NCI-H1436 (cell line): ENCODE measurements around the gene FMNL3.

Experiments used
- DNase-seq: peaks from one replicate; lab custom pipeline; 2025; lab: John Stamatoyannopoulos, UW

The FMNL3 gene

DNA sequence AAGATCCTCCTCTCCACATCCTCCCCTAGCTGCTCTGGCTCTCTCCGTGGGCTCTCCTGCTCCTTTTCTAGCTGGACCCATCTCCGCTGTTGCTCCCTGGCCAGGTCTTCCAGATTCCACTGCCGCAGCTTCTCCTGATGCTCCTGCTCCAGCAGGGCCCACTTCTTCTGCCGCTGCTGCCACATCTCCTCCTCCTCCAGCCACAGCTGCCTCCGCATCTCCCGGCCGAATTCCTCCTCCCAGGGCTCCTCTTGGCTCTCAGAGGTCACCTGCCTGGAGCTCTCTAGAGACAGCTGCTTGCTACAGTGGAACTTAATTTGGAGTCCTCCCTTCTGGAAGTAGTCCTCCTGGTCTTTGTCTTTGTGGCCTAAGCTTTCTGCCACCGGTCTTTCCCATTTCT, 107.2 kb downstream of the FMNL3 start:
- no peak for DNase-seq

DNA sequence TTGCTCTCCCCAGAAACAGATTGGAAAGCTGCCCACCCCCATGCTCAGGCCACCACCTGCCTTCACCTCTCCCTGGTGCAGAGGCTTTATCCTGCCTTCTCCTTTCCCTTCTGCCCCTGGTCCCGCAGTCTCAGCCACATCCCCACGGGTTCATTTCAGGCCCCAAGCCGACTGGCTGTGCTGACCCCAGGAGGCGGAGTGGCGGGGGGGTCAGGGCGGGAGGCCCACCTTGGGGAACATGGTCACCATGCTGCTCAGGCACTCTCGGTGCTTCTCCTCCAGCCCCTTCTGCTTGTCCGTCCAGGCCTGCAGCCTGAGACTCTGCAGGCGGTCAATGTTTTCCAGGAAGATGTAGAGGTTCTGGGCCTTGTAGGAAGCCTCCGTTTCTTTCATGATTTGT, 108.7 kb downstream of the FMNL3 start:
- no peak for DNase-seq

DNA sequence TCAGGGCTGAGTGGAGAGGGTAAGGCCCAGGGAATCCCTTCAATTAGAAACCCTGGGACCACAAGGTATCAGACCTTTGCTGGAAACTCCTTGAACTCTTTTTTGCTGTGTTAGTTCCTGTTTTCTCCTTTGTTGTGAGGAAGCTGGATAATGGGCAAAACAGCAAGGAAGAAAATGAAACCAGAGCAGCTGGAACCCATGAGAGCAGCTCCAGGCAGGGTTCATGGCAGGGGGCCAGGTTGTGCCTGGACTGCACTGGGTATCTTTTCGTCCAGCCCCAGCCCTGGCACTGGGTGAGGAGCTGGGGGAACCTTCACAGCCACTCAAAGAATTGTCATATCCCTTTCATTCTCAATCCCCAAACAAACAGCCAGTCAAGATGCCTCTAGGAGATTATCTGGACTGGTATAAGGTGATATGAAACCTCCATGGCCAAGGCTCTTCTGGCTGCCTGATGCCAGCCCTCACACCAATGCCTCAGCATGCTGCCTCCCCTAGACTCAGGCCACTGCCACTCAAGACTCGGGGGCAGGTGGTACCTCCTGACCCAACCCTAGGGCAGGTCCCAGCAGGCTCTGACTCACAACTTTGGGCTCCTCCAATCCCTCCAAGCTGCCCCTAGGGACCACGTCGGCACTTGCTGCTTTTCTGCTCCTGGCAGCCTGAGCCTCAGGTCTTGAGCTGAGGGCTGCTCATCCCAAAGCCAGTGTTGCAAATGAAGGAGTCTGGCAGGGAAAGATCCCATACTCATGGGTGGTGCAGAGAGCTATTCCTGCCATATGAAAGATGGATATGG, 118.3 kb downstream of the FMNL3 start:
- no peak for DNase-seq

DNA sequence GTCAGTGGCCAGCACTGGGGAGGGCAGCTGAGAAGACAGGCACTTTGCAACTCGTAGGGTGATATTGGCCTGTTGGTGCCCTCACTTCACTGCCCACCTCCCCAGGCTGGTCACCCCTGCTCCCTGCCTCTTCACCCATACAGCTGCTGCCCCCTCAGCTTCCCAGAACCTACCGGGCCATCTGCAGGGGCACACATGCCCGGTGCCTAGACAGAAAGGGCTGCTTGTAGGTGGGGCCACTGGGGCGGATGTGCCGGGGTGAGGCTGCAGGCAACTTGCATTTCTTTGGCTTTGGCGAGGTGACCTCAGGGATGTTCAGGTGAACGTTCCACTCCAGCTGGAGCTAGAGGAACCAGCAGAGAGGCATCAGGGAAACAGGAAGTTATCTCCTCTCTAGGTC, 118.9 kb downstream of the FMNL3 start:
- no peak for DNase-seq

DNA sequence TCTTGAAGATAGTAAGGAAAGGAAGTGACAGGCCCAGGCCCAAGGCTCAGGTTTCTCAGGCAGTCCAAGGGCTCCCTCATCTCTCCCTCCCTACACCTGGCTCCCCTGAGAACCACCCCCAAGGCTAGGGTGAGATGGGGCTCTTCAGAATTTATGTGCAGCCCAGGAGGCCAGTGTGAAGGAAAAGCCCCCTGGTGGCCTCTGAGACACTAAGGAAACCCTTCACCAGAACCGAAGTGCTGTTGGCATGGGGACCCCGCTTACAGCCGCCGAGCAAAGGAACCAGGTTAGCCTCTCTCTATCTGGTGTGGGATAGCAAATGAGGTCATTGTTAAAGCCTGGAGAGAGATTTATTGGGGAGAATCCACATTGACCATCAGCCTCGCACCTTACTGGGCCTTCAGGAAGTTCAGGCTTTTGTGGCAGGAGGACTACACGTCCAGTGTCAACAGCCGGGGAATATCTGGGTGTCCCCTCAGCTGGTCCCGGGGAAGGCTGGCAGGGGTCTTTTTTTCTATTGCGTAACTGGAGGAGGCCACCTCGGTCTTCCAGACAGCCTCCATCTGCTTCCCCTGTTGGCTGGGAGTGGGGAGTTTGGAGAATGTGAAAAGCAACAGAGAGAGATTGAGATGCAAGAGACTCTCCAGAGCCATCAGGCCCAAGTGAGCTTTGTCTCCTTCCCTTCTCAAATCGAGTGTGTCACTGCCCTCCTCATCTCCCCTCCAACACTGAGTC, 119.9 kb downstream of the FMNL3 start:
- DNase-seq: no peak
